ENCODE results near the gene DPPA2.
"Not testable (repeated sequence)": the region's sequence is repeated elsewhere in the genome, so short reads cannot be mapped to it uniquely, and the experiment has no call there.

The DPPA2 gene, protein sequence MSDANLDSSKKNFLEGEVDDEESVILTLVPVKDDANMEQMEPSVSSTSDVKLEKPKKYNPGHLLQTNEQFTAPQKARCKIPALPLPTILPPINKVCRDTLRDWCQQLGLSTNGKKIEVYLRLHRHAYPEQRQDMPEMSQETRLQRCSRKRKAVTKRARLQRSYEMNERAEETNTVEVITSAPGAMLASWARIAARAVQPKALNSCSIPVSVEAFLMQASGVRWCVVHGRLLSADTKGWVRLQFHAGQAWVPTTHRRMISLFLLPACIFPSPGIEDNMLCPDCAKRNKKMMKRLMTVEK

DNA sequence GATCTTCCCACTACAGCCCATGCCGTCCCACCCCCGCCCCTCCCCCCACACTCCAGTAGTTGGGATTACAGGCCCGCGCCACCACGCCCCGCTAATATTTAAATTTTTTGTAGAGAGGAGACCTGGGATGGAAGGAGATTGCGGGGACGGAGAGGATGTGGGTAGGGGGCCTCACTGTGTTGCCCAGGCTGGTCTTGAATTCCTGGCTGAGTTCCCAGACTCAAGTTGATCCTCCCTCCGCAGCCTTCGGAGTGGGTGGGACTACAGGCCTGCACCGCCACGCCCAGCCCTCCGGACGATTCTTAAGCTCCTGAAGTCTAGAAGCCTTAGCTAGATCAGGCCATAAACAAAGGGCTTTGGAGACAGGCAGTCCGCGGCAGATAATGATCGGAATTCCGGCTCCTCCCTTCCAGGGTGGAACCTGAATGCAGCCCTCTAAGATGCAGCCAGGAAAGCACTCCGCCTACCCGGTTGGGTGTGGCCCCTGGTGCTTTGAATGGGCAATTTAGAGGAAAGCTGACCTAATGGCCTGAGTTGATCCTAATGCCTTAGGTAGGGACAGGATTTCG lies at the start of gene DPPA2:
Gene DPPA2 (minus strand): TSS at position 356 of the 569 bp plus-strand sequence. CDS start 1,975 bp downstream, outside the sequence.
- DNase-seq = no peak

DNA sequence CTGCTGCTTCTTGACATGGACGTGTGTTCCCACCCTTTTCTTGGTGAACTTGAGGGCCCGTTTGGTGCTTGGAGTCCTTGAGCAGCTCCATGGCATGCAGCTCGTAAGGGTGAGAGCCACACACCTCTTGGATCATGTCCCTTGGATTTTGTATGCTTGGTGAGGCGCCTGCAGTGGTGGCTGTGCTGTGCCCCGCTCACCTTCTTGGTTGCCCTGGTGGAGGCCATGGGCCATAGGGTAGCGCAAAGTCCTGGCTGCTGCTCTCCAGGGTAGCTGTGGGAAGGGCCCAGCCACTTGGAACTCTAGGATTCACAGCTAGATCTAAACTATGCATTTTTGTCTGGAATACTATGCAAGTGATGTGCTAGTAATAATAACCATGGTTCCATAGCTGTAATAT lies 47.8 kb upstream of the DPPA2 start:
- DNase-seq = no peak

- DNase-seq = no peak
Observed at GRCh38 chr3:109363634-109364033, 47.3 kb upstream of the DPPA2 start.

- no peak for DNase-seq
Observed at GRCh38 chr3:109362823-109363222, 46.5 kb upstream of the DPPA2 start.

- DNase-seq = not testable (repeated sequence)
Observed at GRCh38 chr3:109358809-109359208, 42.5 kb upstream of the DPPA2 start.

GRCh38 chr3:109356442-109357155 lies 40.3 kb upstream of the DPPA2 start:
- DNase-seq = no peak

DNA sequence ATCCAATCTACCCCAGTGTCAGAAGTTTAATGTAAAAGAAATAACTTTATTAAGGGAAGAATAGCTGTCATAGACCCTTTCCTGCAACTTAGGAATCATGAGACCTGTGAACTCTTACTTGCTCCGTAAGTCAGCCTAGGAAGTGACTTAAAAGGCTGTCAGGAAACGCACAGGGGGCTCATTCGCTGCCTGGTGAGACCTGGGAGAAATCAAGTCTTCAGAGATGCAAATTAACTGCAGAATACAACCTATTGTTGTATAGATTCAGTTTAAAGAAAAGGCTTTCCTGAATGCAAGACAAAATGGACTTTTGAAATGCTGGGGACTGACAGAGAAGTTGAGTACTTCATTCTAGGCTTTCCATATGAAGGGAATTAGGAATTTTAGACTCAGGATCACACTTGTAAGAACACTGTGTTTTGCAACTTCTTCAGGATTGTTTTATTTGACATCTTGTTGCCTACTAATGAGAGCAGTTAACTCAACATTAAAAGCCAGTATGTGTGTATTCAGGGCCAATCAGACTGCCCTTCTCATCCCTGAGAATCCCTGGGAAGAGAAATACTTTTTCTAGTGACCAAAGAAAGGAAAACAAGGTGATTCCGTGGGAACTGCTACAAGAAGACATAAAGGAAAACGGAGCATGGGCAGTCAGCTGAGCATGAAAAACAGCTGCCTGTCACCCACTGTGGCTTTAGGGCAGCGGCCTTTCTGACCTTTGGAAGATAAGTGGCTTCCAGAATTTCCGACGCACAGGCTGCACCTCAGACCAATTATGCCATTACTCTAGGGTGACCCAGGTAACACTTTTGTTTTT lies 39.5 kb upstream of the DPPA2 start:
- no peak for DNase-seq

DNA sequence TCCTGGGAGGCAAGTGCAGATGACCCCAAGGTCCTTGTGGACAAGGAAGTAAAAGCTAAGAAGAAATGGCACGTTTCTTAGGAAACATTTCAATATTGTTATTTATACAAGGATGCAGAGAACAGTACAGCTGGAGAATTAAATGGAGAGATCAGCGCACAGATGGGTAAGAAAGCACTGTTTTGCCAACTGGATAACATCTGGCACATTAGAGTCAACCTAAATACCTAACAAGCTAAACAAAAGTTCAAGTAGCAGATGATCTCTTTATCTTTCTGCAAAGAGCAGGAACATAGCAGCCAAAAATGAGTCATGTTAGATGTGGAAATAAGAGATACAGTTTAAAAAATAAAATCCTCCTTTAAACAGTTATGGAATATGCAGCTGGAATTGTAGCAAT lies 36.7 kb upstream of the DPPA2 start:
- DNase-seq = no peak

DNA sequence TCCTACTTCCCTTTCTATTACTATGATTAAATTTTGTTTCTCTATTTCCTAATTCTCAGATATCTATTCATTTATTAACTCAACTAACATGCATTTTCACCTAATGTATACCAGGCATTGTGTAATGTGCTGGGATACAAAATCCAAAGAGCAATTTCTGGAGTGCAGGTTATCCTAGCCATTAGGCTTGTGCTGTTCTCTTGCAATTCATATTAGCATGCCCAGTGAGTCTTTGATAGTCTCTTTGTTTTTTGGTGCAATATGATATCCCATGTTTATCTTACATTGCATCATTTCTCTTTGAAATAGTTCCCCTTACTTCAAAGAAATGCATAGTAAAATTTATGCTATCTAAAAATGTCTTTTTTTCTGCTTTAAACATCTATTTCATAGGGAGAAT lies 34.9 kb upstream of the DPPA2 start:
- DNase-seq = no peak

GRCh38 chr3:109346770-109347295 lies 30.5 kb upstream of the DPPA2 start:
- DNase-seq = no peak

- no peak for DNase-seq
Observed at GRCh38 chr3:109346099-109346498, 29.8 kb upstream of the DPPA2 start.

DNA sequence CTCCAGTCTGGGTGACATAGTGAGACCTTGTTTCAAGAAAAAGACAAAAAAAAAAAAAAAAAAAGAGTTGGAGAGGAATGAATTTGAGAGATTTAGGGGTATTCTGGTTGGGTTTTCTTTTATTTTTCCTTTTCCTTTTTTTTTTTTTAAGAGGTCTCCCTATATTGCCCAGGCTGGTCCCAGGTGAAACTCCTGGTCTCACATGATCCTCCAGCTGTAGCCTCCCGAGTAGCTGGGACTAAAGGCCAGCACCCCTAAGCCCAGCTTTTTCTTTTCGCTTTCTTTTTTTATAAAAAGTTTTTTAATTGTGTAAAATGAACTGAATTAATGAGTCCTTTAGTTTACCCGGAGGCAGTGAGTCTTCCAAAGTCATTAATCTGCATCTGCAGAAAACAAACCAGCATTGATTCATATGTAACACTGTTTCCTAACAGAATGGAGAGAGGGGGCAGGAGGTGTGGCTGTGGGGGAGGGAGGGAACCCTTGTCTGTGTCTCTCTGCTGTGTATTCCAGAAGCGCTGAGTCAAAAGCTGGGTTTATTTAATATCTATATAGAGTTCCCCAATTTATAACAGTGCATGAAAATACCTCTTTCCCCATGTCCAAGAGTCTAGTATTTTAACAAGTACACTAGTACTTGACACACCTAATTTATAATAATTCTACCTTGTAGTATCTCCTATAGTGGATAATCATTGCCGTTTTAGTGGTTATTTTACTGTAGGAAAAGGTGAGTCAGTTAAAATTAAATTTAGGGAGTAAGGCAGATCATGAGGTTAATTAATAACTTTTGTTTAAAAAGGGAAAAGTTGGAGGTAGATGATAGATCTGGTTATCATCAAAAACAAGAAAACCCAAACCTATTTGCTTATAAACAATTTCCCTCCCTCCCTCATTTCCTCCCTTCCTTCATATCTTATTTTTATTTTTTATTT lies 23.7 kb upstream of the DPPA2 start:
- DNase-seq = no peak

GRCh38 chr3:109339197-109339596 lies 22.9 kb upstream of the DPPA2 start:
- DNase-seq = no peak

GRCh38 chr3:109338322-109338721 lies 22.0 kb upstream of the DPPA2 start:
- DNase-seq = no peak

DNA sequence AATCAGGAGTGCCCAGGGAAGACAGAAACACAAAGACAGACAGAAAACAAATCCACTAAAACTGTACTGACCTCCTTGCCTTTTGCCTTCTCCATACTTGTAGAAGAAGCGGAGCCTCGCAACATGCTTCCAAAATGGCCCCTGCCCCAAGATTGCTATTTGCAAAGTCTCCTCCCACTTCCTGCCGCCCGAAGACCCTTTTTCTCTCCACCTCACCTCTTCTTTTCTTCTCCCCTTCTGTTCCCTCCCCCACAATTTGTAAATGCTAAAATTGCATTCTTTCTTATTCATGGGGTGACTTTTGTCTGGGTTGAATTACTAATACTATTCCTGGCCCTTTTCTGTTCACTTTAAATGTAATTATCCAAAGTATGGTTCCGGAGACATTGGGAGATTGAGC lies 21.1 kb upstream of the DPPA2 start, which contains the start of gene DPPA4:
Gene DPPA4 (minus strand): TSS at position 154 of the 400 bp plus-strand sequence. CDS start 29 bp downstream, at position 125.
- peak; percentile 19 for DNase-seq

- peak; percentile 47 for DNase-seq
Observed at GRCh38 chr3:109336291-109336861, 20.1 kb upstream of the DPPA2 start.

DNA sequence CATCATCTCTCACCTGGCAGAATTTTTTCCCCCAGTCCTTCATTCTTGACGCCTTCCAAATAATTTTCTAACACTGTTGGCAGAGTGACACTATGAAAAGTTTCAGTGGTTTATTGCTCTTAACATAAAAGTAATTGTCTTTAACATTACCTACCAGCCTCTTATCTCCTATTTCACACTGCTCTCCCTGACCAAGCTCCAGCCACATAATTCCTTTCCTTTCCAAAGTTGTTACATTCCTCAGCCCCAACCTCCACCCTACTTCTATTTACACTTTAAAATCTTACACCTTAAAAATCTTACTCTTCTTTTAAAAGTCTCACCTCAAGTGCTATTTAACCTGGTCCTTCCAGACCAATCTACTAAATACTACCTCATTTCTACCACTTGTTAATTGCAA lies 18.3 kb upstream of the DPPA2 start:
- no peak for DNase-seq

DNA sequence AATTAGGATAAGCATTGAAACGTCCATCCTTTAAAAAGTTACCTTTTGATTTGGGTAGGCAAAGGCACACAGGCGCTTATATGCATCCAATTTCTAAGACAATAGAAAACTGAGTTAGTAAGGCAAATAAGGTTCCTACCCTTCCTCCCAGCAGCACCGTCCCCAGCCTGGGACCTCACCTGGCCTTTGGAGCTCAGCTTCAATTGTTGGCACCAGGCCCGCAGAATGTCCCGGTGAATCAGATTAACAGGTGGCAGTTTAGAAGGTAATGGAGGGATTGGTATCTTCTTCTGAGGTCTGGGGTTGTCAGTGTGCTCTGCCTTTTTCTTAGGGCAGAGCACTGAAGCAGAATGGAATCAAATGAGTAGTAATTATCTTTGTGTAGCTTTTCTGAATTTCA lies 15.4 kb upstream of the DPPA2 start:
- DNase-seq = no peak

GRCh38 chr3:109330405-109330804 lies 14.1 kb upstream of the DPPA2 start:
- no peak for DNase-seq

DNA sequence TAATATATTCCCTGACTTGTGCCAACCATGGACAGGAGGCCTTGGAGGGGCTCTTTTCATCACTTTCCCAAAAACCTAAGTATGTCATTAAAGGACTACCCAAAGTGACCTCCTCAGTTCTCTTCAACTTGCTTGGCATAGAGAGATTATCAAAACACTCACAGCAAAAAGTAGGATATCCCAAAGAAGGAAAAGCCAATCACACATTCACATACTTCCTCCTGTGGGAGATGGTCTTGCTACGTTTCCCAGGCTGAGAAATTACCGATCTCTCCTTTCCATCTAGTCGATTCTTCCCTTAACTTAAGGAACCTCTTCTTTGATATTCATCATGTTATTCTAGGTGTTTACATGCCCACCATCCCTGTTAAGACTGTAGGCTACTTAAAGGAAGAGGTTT lies 11.9 kb upstream of the DPPA2 start:
- DNase-seq = no peak

- DNase-seq = no peak
Observed at GRCh38 chr3:109325657-109326056, 9.3 kb upstream of the DPPA2 start.
